GM18858 (cell line): ENCODE results near the gene CENPN.

Source experiments
- ATAC-seq: cut with Tn5 transposase; IDR thresholded peaks from one replicate; pipeline ENCODE4 v1.9.1; 2021; ENCODE audit not compliant: unreplicated experiment

CENPN gene

GRCh38 chr16:80991792-80992430, 15.1 kb upstream of the CENPN start:
- ATAC-seq, result no peak

GRCh38 chr16:80992676-80993293, 14.2 kb upstream of the CENPN start:
- no peak for ATAC-seq

- no peak for ATAC-seq
These were observed 13.7 kb upstream of the CENPN start for GRCh38 chr16:80993307-80993706.

GRCh38 chr16:80993834-80994233, 13.2 kb upstream of the CENPN start:
- ATAC-seq, result no peak

- ATAC-seq, result no peak
These were observed 12.6 kb upstream of the CENPN start for GRCh38 chr16:80994451-80994850.

GRCh38 chr16:80996688-80997138, 10.3 kb upstream of the CENPN start:
- no peak for ATAC-seq

GRCh38 chr16:80997139-80997798, 9.7 kb upstream of the CENPN start:
- peak; percentile 50 for ATAC-seq

GRCh38 chr16:80997964-80998620, 8.9 kb upstream of the CENPN start:
- ATAC-seq, result no peak

GRCh38 chr16:81000873-81001272, 6.1 kb upstream of the CENPN start:
- ATAC-seq, result no peak

- ATAC-seq, result no peak
These were observed 5.7 kb upstream of the CENPN start for GRCh38 chr16:81001330-81001729.

GRCh38 chr16:81003064-81003463, 4.0 kb upstream of the CENPN start:
- no peak for ATAC-seq

GRCh38 chr16:81003610-81004460, 3.2 kb upstream of the CENPN start:
- ATAC-seq, result no peak

GRCh38 chr16:81004646-81005353, 2.2 kb upstream of the CENPN start:
- ATAC-seq, result no peak

GRCh38 chr16:81005610-81006161, 1.3 kb upstream of the CENPN start:
- ATAC-seq, result no peak

- ATAC-seq, result peak; percentile 13
These were observed 702 bp upstream of the CENPN start for GRCh38 chr16:81006211-81006812.

GRCh38 chr16:81008505-81008789, 1.4 kb downstream of the CENPN start:
- no peak for ATAC-seq

GRCh38 chr16:81012974-81013373, 6.0 kb downstream of the CENPN start:
- ATAC-seq, result no peak

GRCh38 chr16:81014672-81015071, 7.7 kb downstream of the CENPN start:
- ATAC-seq, result no peak

- no peak for ATAC-seq
These were observed 11.5 kb downstream of the CENPN start for GRCh38 chr16:81018496-81018895.

- ATAC-seq, result no peak
These were observed 19.4 kb downstream of the CENPN start for GRCh38 chr16:81026429-81026828.
